Measurements from ENCODE around the gene RAVER2.

- TF ChIP-seq CTCF (conservative IDR thresholded peaks at IDR 0.05): no peak
- TF ChIP-seq EZH2 (IDR thresholded peaks at IDR 0.05; ENCODE audit: low read depth): no peak
Observed at GRCh38 chr1:64701886-64702285, 43.0 kb upstream of the RAVER2 start.

Measured in PC-9 (cell line).